GM13977 (cell line): ENCODE results near the gene RPAIN.

Source experiments
- DNase-seq: peaks from one replicate; pipeline ENCODE4 v3.0.0; 2012; ENCODE audit warnings: low spot score
- CTCF ChIP-seq: IDR thresholded peaks from 2 replicates; pipeline ENCODE4 v1.5.1; 2012; ENCODE audit warnings: mild to moderate bottlenecking, control low read depth; ENCODE audit not compliant: insufficient read depth; ENCODE audit errors: extremely low read depth, missing control alignments
- in situ Hi-C: fragments of 300-500 bp; cut with MboI; formaldehyde crosslinking; loops from one replicate; pipeline ENCODE4 v1.12.0; 2022; ENCODE audit warnings: low sequenced_read_pairs, low pct_unique_long_range_greater_than_20kb, mixed read lengths, inconsistent platforms; ENCODE audit not compliant: unreplicated experiment

Gene RPAIN

GRCh38 chr17:5413682-5414081 lies 6.3 kb upstream of the RPAIN start:
- in situ Hi-C loops = no loop called here
- DNase-seq = no peak
- no peak for TF ChIP-seq CTCF

- TF ChIP-seq CTCF = no peak
- no peak for DNase-seq
- in situ Hi-C loops = no loop called here
Measured at GRCh38 chr17:5416901-5417300, 3.1 kb upstream of the RPAIN start.

GRCh38 chr17:5418858-5419355 lies 1.1 kb upstream of the RPAIN start:
- peak; percentile 77 for DNase-seq
- in situ Hi-C loops = no loop called here
- TF ChIP-seq CTCF = no peak

- in situ Hi-C loops = no loop called here
- TF ChIP-seq CTCF = no peak
- DNase-seq = peak; percentile 93
Measured at GRCh38 chr17:5419356-5419958, 525 bp upstream of the RPAIN start, which contains the start of gene NUP88. Gene NUP88 (minus strand): TSS chr17:5419662. CDS start chr17:5419650, 12 bp downstream.

- no peak for TF ChIP-seq CTCF
- no peak for DNase-seq
- in situ Hi-C loops = no loop called here
Measured at GRCh38 chr17:5422505-5422904, 2.5 kb downstream of the RPAIN start.

- in situ Hi-C loops = no loop called here
- no peak for DNase-seq
- no peak for TF ChIP-seq CTCF
Measured at GRCh38 chr17:5424909-5425308, 4.9 kb downstream of the RPAIN start.

GRCh38 chr17:5425826-5426225 lies 5.8 kb downstream of the RPAIN start:
- in situ Hi-C loops = no loop called here

More at GRCh38 chr17:5425826-5426225, 5.8 kb downstream of the RPAIN start:
- no peak for DNase-seq
- TF ChIP-seq CTCF = no peak
